Measurements from ENCODE around the gene SLC45A1.

DNA sequence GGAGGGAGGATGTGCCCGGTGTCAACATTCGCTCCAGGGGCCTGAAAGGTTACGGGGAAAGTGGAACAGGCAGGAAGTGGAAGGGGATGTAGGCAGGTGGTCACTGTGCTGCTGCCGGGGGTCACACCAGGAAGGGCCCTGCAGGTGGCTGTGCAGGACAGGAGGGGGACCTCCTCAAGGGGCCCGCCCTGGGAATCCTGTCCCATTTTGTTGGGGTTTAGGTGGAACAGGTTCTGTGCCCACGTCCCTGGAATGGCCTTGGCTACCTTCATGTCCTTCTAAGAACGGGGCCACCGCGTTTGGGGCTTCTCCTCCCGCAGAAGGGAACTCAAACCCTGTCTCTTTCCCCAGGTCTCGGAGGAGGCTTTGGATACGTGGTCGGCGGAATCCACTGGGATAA is 11.9 kb downstream of the SLC45A1 start:
- TF ChIP-seq CTCF (IDR thresholded peaks at IDR 0.05; ENCODE audit: low read depth, low read length) (no peak), EZH2phosphoT487 (IDR thresholded peaks at IDR 0.05; ENCODE audit: low read depth) (no peak)
